HG03378 (cell line): ENCODE measurements around the gene ABO.
"Not testable (repeated sequence)": the region's sequence is repeated elsewhere in the genome, so short reads cannot be mapped to it uniquely, and the experiment has no call there.

ENCODE experiments used
- ATAC-seq: cut with Tn5 transposase; IDR thresholded peaks from one replicate; pipeline ENCODE4 v1.9.1; 2021; ENCODE audit warnings: mild to moderate bottlenecking, moderate library complexity; ENCODE audit not compliant: unreplicated experiment

Gene ABO

DNA sequence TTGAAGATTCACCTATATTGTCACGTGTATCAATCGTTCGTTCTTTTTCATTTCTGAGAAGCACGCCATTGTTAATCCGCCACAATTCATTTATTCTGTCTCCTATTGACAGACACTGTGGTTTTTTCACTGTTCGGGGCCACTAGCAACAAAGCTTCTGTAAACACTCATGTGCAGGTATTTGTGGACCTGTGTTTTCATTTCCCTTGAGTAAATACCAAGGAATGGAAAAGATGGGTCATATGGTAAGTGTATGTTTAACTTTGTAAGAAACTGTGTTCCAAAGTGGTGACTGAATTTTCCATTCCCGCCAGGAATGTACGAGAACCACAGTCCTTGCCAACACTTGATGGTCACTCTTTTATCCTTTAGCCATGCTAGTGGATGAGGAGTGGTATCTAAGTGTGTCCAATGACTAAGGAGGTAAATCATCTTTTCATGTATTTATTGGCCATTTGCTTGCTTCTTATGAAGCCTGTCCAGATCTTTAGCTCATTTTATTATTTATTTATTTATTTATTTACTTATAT is 10.7 kb downstream of the ABO start:
- no peak for ATAC-seq

DNA sequence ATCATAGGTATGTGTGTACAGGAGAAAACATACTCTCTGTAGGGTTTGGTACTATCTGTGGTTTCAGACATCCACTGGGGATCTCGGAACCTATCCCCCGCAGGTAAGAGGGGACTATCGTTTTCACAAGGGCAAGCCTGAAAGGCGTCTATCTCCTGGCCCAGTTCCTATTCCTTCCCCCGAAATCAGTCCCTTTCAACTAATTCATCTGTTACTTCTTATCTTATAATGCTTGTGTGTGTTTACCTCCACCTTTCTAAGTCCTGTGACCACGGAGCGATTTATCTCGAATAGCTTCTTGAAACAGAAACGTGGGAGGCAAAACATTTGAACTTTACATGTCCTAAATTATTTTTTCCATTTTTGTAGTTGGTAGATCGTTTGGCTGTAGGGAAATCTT is 11.4 kb downstream of the ABO start:
- ATAC-seq, result no peak

DNA sequence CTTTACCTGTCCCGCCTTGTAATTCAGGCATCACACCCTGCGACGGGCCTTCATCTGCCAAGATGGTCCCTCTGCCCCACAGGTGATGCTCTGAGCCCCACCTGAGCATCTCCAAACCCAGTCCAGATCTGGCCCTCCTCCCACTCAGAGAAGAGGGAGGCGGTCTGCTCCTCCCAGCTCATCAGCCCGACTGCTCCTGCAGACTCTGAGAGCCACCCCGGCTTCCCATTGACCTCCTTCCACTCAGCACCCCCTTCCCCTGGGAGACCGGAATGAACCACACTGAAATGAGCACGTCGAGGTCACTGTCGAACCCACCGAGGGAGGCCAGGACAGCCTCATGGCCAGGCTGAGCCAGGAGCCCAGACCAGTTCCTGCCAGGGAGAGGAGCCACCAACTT is 12.8 kb downstream of the ABO start:
- no peak for ATAC-seq

DNA sequence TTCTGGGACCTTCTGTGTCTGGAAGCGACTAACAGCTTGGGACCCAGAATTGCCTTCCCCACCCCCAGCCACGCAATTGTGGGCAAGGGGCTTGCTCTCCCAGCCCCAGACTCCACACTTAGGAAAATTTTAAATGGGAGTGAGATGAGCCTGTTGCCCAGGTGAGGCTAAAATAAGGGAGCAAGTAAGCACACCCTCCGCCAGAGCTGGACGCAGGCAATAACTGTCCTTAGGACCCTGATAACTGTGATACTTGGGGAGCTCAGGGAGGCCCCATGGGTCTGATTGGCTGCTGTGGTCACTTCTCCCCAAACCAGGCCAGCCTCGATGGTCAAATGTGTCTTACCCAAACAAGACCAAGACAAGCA is 13.3 kb downstream of the ABO start:
- no peak for ATAC-seq

DNA sequence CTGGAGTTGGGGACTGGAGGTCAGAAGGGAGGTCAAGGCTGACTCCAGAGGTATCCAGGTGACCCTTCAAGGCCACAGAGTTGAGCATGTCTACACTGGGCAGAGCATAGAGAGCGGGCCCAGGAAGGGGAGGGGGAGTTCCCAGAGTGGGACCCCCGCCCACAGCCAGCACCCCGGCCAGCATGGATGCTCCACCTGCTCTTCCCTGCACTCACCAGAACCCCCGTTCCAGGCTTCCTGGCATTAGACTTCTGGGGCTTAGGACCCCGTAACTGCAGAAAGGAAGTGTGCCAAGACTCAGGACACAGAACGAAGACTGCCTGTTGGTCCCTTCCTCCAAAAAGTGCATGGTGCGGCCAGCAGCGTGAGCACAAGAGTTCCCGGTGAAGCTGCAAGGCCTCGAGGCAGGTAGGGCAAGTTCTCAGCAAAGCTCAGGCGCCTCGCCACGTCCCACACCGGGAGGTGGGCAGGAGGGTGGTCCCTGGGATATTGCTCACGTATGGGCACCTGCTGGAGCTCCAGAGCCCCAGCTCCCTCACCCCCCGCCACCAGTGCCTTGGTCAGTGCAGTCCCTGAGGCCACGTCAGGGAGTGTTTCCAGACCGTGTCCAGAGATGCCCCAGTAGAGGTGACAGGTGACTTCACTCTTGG is 13.8 kb downstream of the ABO start:
- ATAC-seq, result no peak

DNA sequence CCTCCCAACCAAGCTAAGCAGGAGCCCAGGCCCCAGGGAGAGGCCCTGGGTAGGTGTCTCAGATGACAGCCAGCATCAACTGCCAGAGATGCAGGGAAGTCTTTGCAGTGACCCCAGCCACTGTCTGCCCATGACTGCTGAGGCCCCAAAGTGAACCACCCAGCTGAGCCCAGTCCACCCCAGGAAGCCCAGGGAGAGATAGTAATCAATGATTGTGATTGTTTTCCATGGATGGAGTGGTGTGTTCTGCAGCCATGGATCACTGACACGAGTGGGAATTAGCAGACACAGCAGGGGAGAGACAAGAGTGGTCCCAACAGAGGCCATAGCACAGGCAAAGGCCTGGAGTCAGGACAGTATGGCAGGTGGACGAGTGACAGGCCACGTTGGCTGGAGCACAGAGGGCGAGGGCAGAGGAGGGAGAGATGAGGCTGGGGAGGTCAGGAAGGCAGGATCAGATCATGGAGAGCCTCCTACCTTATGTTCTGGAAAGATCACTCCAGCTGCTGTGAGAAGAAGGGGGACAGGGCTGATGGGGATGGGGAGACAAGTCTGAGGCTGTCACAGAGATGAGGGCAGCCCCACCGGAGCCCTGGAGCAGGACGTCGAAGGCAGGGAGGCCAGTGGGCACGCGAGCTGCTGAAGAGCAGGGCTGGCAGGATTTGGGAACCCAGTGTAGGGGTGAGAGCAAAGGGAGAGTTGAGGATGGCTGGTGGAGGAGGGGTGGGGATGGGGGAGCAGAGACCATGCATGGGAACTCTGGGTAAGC is 14.5 kb downstream of the ABO start:
- ATAC-seq, result no peak

DNA sequence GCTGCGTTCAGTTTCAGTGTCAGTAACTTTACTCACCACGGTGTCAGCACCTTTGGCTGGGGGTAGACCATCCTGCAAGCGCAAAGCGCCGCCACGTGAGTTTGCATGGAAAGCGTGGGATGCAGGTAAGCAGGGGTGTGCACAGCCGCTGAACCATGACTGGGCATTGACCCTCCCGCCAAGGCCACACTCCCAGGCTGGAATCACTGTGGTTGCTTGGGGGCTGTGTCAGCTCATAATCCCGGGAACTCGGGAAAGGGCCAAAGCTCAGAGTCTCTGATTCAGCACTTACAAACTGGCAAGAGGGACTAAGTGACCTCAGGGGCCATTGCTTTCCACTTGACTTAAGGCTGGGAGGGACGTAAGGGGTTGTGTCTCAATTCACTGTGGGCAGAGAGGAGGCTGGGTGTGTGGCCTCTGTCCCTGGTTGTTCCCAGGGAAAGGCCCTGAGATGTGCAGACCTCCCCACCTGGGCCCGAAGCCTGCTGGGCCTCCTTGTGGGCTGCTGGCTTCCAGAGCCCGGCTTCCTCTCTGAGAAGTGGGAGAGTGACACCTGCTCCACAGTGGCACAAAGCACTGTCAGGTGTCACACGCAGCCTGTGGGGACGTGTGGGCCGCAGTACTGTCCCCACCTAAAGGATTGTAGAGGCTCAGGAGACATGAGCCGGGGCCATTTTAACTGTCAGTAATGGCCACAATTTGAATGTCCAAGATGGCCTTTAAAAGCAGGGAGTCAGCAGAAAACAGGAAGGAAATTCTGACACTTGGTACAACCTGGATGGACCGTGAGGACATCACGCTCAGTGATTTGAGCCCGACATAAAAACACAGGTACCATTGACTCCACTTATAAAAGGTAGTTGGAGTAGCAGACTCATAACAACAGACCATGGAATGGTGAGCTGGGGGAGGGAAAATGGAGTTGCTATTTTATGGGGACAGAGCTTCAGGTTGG is 16.7 kb downstream of the ABO start:
- ATAC-seq, result no peak

DNA sequence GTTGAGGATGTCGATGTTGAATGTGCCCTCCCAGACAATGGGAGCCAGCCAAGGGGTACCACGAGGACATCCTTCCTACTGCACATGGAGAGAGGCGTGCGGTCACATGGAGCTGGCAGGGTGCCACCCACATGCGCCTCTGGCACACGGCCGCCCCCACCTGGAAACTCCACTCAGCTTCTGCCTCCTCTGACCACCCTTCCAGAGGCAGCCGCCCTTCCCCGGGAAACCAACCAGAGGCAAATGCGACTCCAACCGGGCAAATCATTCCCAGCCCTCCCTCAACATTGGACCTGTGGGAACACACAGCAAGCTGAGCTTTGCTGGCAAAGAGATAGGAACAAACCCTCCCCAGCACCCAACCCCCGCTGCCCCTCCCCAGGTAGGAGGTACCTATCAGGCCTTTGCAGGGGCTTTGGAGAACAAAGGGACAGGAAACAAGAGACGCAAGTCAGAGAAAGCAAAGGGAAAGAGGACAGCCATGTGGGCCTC is 17.5 kb downstream of the ABO start:
- no peak for ATAC-seq

DNA sequence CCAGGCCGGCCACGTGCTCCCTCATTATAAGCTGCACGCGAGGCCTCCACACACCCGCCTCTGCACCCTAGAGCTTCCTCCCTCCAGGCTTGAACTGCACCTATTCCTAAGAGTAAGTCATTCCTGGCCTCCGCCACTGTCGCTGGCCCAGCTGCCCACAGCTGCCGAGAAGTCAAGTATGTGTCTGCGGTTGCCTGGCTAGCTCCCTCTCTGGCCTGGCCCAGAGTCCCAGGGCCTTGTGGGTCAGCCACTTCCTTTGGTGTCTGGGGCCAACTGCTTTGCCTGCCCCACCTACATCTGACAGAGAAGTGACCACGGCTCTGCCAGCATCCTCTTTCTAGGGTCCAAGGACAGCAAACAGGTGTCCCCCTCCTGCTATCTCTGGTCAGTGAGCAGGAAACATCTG is 18.3 kb downstream of the ABO start:
- ATAC-seq, result no peak

DNA sequence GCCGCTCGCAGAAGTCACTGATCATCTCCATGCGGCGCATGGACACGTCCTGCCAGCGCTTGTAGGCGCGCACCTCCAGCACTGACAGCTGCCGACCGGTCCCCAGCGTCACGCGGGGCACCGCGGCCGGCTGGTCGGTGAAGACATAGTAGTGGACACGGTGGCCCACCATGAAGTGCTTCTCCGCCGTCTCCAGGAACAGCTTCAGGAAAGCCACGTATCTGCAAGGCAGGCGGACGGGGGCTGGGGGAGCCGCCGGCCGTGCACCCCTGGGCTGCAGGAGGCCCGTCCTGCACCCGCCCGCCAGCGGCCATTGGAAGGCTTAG is 18.9 kb downstream of the ABO start:
- no peak for ATAC-seq

DNA sequence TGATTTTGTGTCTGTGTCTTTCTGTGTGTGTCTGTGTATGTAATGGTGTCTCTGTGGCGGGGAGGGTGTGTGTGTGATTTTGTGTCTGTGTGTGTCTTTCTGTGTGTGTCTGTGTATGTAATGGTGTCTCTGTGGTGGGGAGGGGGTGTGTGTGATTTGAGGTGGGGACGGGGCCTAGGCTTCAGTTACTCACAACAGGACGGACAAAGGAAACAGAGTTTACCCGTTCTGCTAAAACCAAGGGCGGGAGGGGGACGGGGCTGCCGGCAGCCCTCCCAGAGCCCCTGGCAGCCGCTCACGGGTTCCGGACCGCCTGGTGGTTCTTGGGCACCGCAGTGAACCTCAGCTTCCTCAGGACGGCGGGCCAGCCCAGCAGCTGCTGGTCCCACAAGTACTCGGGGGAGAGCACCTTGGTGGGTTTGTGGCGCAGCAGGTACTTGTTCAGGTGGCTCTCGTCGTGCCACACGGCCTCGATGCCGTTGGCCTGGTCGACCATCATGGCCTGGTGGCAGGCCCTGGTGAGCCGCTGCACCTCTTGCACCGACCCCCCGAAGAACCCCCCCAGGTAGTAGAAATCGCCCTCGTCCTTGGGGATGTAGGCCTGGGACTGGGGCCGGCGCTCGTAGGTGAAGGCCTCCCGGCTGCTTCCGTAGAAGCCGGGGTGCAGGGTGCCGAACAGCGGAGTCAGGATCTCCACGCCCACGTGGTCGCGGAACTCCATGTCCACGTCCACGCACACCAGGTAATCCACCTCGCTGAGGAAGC is 19.4 kb downstream of the ABO start:
- no peak for ATAC-seq

DNA sequence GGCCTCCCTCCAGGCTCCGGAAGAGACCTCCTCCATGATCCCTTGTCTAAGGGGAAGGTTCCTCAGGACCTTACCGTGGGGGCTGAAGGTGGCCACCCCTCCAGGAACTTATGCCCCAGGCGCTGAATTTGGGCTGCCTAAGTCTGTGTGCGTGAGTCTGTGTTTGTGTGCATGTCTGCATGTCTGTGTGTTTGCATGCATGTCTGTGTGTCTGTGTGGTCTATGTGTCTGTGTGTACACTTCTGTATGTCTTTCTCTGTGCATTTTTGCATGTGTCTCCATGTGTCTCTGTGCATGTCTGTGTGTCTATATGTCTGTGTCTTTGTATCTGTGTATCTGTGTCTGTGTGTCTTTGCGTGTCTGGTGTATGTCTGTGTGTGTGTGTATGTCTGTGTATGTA is 20.5 kb downstream of the ABO start:
- ATAC-seq, result no peak

DNA sequence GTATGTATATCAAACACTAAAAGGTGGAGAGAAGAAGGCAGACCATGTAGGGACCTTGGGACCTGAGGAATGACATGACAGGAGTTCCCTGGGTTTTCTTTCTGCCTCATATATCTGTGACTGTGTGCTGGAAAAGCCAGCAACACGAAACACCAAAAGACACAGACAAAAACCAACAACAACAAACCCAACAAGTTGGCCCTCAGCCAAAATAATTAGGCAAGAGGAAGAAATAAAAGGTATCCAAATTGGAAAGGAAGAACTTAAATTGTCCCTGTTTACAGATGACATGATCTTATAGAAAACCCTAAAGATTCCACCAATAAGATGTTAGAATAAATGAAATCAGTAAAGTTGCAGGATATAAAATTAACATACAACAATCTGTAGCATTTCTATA is 21.7 kb downstream of the ABO start:
- ATAC-seq, result no peak

DNA sequence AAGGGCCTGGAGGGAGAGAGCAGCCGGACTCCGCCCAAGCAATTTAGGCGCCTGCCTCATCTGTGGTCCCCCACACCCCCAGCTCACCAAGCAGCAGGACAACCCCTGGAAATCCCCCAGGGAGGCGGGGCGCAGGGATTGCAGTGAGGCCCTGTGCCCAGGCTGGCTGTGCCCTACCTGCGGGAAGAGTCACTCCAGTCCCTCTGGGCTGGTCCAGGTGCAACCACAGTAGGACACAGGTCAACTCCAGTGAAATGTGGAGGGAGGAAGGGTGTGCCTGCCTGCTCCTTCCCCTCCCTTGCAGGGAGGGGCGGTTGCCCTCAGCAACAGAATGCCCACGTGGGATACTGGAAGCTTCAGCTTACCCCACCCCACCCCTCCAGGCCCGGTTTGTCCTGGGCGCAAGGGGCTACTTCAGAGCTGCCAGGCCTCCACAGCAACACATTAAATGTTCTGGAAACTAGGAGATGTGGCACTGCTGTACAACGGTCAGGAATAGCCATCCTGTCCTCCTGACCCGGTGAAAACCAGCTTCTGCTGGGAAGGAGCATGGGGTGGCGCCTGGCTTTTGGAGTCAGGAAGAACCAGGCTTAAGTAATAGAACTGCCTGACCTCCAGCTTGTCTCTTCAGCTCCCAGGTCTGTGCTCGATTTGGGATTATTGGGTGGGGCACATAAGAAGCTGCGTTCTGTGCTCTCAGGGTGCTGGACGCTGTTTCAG is 22.5 kb downstream of the ABO start:
- no peak for ATAC-seq

DNA sequence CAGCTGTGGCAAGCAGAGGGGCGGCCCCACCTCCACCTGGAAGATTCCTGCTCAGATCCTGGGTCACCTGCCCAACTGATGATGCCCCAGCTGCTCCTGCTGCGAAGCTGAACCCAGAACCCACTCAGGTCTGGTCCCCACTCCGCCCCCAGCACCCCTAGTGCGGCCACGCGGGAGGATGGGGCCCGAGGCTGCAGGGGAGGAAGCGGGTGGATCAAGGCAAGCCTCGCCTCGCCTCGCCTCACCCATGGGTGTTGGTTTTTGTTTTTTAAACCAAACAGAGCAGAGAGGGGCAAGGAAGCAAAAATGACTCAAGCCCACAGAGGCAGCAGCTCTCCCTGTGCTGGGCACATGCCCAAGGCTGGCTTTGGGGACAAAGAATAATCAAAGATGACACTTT is 23.2 kb downstream of the ABO start:
- ATAC-seq, result no peak

DNA sequence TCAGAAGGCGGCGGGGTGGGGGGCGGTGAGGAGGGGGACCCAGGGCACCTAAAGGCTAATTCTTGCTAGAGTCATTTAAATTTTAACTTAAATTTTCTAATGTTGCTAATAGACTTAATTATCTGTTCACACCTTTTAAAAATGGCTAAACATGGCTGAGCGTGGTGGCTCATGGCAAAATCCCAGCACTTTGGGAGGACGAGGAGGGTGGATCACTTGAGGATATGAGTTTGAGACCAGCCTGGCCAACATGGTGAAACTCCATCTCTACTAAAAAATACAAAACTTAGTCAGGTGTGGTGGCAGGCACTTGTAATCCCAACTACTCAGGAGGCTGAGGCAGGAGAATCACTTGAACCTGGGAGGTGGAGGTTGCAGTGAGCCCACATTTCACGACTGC is 23.8 kb downstream of the ABO start:
- ATAC-seq, result not testable (repeated sequence)

DNA sequence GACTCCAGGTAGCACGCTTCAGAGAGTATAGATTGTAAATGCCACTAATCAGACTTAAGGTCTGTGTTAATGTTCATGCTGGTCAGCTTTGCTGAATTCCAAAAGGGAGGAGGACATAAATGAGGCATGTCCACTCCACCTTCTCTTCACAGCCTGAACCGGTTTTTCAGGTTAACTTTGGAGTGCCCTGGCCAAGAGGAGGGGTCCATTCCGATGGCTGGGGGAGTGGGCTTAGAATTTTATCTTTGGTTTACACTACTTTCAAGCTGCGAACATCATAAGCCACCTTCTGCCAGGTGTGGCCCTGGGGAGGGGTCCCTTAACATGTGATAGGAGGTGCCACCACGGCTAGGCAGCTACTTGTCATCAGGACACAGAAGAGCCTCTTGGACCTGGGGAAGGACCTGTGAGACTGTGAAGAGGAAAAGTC is 24.2 kb downstream of the ABO start:
- no peak for ATAC-seq

DNA sequence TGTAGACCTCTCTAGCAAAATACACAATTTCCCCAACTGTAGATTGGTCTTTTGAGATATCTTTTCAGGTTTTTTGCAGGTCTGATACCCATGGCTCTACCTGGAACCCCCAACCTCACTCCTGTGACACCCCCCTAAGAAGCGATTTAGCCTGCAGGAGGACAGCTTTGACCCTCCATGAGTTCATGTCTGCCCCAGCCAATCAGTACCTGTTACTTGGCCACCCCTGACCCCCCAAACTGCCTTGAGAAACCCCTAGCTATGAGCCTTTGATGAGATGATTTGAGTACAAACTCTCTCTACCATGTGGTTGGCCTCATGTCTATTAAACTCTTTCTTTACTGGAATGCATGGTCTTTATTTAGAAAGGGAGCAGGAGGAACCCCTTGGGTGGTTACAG is 25.7 kb downstream of the ABO start:
- no peak for ATAC-seq

DNA sequence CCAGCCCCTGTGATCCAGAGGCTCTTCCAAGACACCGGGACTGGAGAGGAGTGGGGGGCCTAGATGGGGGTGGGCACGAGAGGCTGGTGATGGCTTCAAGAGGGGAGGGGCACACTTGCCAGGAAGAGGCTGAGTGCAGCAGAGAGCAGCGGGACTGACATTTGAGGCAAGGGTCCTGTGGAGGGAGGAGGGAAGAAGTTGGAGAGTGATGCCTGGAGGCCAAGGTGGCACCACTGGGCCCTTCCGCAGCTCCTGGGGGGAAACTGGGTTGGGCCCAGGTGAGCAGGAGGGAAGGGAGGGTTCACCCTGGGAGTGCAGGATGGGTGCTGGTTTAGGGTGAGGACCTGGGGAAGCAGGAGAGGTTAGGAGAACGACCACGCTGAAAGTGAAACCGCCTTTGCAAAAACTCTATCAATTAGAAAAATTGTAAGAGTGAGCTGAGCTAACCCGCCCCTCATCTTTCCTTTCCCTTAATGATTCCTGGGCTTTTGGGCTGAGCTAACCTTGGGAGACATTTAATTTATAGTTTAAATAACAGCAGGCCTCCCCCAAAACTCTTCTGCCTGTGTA is 26.2 kb downstream of the ABO start:
- ATAC-seq, result no peak

DNA sequence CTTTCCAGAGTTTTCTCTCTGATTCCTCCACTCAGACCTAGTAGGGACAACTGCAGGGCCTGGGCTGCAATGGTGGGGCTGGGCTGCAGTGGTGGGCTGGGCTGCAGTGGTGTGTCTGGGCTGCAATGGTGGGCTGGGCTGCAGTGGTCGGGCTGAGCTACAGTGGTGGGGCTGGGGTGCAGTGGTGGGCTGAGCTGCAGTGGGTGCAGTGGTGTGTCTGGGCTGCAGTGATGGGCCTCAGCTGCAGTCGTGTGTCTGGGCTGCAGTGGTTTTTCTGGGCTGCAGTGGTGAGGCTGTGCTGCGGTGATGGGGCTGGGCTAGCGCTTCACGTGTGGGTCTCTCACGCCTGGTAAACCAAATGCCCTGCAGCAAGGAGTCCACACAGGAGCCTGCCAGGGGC is 27.4 kb downstream of the ABO start:
- no peak for ATAC-seq
